NCI-H226 (cell line): ENCODE results near the gene HSFX4.
"Not testable (repeated sequence)": the region's sequence is repeated elsewhere in the genome, so short reads cannot be mapped to it uniquely, and the experiment has no call there.

ENCODE experiments used
- DNase-seq: peaks from one replicate; pipeline ENCODE4 v3.0.0-alpha.2; 2015

Gene HSFX4

GRCh38 chrX:149929400-149929799 is at the start of gene HSFX4:
HSFX4 (plus strand) TSS chrX:149929573; CDS start chrX:149929645, 72 bp downstream.
- not testable (repeated sequence) for DNase-seq

- DNase-seq, result no peak
Measured at GRCh38 chrX:149881081-149881711, 48.2 kb upstream of the HSFX4 start, which contains the start of gene MAGEA8. MAGEA8 (plus strand) TSS chrX:149881183; CDS start chrX:149884273, 3,090 bp downstream.

DNA sequence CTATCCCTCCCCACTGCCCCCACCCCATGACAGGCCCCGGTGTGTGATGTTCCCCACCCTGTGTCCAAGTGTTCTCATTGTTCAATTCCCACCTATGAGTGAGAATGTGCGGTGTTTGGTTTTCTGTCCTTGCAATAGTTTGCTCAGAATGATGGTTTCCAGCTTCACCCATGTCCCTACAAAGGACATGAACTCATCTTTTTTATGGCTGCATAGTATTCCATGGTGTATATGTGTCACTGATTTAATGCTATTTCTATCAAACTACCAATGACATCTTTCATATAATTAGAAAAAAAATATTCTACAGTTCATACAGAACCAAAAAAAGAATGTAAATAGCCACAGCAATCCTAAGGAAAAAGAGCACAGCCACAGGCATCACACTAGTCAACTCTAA is 38.5 kb upstream of the HSFX4 start:
- not testable (repeated sequence) for DNase-seq

DNA sequence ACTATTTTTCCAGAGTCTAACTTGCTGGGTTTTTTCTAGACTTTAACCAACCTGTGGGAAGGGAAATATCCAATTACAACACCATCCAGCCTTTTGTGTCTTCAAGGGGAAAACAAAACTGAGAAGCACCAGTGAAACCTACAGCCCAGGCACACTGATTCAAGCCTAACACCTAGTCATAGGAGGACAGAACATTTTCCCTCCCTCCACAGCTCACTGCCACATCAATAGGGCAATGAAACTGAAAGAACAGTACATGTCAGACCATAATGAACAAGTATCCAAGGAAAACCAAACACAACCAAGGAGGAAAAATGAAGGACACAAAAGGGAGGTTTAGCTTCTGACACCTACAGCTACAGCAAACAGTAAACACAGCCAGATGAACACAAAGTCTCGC is 30.8 kb upstream of the HSFX4 start:
- DNase-seq, result no peak

DNA sequence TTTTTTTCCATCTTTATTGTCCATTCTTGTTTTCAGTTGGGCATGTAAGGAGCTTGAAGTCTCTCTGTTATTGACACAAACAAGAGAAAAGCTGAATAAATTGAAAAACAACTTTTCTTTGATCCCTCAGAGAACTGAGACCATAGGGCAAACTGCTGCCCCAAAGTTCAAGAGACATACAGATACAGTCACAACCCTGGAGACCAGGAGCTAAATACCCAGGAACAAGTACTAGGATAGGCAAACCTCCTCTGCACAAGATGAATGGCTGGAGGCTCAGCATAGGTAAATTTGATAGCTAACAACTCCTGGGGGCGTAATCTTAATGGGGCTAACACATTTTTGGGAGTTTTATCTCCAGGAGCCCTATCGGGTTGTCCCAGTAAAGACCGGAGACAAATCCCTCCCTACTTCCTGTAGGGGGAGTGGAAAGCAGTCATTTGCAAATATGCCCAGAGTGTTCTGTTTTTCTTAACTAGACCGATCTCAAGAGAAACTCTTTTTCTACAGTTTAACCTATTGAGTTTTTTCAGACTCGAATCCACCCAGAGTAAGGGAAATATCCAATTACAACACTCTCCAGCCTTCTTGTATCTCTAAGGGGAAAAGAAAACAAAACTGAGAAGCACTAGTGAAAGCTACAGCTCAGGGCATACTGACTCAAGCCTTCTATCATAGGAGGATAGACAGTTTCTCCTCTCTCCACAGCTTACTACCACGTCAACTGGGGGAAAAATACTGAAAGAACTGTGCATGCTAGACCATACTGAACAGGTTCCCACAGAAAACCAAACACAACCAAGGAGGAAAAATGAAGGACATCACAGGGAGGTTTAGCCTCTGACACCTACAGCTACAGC is 25.3 kb upstream of the HSFX4 start:
- DNase-seq, result no peak

DNA sequence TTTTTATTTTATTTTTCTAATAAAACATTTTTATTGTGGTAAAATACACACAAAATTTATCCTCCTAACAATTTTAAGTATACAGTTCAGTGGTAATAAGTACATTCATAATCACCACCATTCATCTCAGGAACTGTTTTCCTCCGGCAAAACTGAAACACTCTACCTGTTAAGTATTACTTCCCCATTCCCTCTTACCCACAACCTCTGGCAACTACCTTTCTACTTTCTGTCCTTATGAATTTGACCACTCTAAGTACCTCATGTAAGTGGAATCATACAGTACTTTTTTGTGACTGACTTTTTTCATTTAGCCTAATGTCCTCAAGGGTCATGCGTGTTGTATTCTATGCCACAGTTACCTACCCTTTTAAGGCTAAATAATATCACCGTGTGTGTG is 21.1 kb upstream of the HSFX4 start:
- no peak for DNase-seq

DNA sequence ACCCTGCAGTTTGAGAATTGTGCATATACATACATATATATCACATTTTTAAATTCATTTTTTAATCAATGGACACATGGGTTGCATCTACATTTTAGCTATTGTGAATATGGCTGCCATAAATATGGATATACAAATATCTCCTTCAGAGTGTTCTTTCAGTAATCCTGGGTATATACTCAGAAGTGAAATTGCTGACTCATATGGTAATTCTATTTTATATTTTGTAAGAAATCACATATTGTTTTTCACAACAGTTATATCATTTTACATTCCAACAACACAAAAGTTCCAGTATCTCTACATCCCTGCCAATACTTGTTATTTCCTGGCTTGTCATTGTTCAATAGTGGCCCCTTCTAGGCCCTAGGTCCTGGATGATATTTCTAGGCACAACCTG is 20.6 kb upstream of the HSFX4 start:
- no peak for DNase-seq

DNA sequence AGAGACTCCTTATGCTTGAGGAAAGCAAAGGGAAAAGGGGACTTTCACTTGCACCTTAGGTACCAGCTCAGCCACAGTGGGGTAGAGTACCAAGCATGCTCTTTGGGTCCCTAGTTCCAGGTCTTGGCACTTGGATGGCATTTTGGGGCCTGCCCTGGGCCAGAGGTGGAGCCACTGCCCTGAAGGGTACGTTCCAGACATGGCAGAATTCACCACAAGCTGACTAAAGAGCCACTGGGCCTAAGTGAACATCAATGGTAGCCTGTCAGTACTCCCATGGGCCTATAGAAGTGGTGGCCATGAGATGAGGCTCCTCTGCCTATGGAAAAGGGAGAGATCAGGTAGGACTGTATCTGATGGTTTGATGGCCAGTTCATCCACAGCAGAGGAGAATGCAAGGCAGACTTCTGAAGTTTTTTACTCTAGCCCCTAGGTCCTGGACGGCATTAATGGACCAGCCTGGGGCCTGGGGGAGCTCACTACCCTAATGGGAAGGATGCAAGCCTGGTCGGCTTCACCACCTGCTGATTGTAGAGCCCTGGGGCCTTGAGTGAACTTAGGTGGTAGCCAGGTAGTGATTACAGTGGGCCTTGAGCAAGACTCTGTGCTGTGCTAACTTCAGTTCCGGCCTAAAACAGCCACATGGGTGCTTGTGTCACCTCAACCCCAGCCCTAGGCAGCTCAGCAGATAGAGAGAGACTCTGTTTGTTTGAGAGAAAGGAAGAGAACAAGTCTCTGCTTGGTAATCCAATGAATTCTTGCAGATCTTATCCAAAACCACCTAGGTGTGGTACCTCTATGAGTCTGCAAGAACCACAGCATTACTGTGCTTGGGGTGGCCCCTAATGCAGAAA is 19.8 kb upstream of the HSFX4 start:
- no peak for DNase-seq

- no peak for DNase-seq
Measured at GRCh38 chrX:149910178-149910695, 19.1 kb upstream of the HSFX4 start.

DNA sequence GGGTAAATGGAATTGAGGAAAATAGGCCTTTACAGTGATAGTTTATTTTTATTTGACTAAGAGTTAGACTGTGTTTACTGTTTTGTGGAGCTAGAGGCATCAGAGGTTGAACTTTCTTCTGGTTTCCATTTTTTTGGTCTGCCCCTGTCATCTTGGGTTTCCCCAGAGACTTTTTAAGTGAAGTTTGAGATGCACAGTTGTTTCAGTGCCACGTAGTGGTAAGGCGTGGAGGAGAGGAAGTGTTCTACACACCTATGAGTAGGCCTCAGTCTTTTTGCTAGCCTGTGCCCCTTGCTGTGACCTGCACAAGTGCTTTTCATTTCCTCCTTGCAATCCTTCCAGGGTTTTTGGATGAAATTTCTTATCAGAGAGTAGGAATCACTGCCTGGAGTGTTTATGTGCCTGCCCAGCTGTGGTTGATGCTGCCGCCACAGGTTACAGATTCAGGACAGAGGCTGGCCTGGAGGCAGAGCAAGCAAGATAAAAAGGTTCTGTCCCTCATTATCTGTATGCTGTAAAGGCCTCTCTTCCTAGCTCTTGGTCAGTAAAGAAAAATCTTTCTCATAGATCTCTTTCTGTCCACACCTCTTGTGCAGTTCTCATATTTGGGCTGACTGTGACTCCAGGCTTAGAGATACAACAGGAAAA is 12.5 kb upstream of the HSFX4 start:
- no peak for DNase-seq

DNA sequence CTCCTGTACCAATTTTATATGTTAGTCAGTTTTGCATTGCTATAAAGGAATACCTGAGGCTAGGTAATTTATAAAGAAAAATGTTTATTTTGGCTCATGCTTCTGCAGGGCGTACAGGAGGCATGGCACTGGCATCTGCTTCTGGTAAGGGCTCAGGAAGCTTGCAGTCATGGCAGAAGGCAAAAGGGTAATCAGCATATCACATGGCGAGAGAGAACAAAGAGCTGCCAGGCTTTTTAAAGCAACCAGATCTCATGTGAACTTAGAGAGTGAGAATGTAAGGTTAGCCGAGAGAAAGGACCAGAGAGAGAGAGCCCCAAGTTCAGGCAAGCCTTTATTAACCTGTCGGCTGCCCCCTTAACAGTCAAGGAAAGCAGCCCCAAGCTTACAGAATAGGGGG is 5.5 kb upstream of the HSFX4 start:
- DNase-seq, result not testable (repeated sequence)

GRCh38 chrX:149924434-149924833 is 4.9 kb upstream of the HSFX4 start:
- not testable (repeated sequence) for DNase-seq

DNA sequence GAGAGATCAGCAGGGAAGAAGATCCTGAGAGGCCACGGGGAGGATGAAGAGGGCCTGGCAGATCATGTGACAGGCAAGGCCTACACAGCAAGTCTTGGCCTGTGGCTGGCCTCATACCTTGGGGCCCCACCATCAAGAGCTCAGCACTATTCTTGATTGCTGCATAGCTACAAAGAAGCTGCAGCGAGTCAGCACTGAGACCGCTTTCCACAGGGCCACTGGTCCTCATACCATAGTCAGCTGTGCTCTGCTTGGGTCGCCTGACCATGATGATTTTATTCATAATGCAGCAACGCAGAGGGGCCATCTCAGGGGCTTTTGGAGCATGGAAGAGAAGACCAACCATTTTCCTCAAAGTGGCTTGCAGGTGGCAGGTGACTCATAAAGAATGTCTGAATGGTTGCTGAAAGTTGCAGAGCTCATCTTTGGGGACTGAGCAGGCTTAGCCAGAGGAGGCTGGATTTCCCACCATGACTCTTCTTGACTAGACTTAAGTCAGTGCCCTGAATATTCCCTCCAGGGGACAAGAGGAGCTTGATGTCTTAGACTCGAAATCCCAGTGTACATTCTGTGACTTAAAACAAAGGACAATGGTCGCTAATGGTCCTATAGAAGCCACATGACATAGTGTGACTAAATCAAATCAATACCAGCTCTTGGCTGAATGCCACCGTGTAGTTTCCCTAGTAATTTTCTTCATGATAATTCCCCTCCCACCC is 2.0 kb upstream of the HSFX4 start:
- not testable (repeated sequence) for DNase-seq

DNA sequence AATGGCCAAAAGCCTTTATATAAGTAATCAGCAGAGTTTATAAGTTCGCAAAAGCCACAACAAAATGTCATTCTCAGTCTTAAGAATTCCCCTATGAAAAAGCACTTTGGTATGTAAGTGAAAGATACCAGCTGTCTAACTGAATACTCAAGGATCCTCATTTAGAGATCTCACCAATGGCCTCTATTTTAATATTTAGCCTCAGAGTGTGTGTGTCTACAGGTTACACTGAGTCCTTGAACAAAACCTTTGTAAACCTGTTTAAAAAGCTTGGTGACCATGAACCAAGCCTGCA is 1.5 kb upstream of the HSFX4 start:
- not testable (repeated sequence) for DNase-seq

GRCh38 chrX:149928635-149929034 is 738 bp upstream of the HSFX4 start:
- DNase-seq, result not testable (repeated sequence)

DNA sequence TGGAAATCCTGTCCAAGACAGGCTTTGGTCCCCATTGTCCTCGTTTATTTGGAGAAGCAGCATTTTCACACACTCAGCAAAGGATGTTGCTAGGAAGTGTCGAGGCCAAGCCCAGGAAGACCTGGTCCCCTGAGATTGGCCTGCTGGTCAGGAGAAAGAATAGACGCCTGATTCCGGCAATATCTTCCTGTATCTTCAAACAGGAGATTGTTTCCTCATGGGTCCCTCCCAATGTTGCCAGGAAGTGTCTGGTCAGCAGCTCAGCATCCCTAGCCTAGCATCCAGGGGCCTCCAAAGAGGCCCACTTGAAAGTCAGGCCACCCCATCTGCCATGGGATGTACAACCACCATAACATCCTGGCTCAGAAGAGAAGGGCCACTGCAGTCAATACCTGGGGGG is 2.0 kb downstream of the HSFX4 start:
- not testable (repeated sequence) for DNase-seq

- DNase-seq, result not testable (repeated sequence)
Measured at GRCh38 chrX:149932150-149932549, 2.8 kb downstream of the HSFX4 start.

- not testable (repeated sequence) for DNase-seq
Measured at GRCh38 chrX:149932970-149933369, 3.6 kb downstream of the HSFX4 start.

DNA sequence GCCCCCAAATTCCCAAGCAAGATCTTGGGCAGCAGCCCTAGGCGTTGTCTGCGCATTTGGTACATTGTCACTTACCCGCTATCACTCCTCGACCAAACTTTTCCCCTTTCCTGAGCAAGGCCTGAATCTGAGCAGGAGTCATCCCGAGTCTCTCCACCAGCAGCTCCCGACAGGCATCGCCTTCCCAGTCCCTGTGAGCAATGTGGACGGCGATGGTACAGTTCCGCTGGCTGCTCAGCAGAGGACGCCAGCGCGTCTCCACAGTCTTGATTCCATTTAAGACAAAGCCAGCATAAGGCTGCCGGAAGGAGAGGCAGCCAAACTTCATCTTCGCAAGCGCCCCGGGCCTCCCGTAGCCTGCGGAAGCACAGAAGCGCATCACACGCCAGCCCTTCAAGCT is 4.2 kb downstream of the HSFX4 start:
- DNase-seq, result not testable (repeated sequence)

- not testable (repeated sequence) for DNase-seq
Measured at GRCh38 chrX:149937328-149937727, 8.0 kb downstream of the HSFX4 start.

- DNase-seq, result no peak
Measured at GRCh38 chrX:149937871-149938426, 8.6 kb downstream of the HSFX4 start.
